HG03378 (cell line): ENCODE measurements around the gene GNAO1.
A peak's percentile ranks its signal among the peaks of the same experiment; 100 is the strongest.

ENCODE experiments used
- ATAC-seq: cut with Tn5 transposase; IDR thresholded peaks from one replicate; pipeline ENCODE4 v1.9.1; 2021; ENCODE audit warnings: mild to moderate bottlenecking, moderate library complexity; ENCODE audit not compliant: unreplicated experiment

GNAO1 gene

GRCh38 chr16:56263711-56264608 lies 72.7 kb downstream of the GNAO1 start:
- ATAC-seq, result no peak

- ATAC-seq, result no peak
These were observed 73.3 kb downstream of the GNAO1 start for GRCh38 chr16:56264609-56264972.

GRCh38 chr16:56265184-56265583 lies 73.9 kb downstream of the GNAO1 start:
- ATAC-seq, result no peak

- ATAC-seq, result no peak
These were observed 74.5 kb downstream of the GNAO1 start for GRCh38 chr16:56265746-56266145.

GRCh38 chr16:56266641-56267607 lies 75.6 kb downstream of the GNAO1 start:
- ATAC-seq, result no peak

- ATAC-seq, result no peak
These were observed 76.6 kb downstream of the GNAO1 start for GRCh38 chr16:56267888-56268287.

GRCh38 chr16:56268799-56269198 lies 77.5 kb downstream of the GNAO1 start:
- ATAC-seq, result no peak

GRCh38 chr16:56269281-56269680 lies 78.0 kb downstream of the GNAO1 start:
- ATAC-seq, result no peak

GRCh38 chr16:56269811-56270684 lies 78.8 kb downstream of the GNAO1 start:
- no peak for ATAC-seq

GRCh38 chr16:56270828-56271227 lies 79.5 kb downstream of the GNAO1 start:
- ATAC-seq, result no peak

- no peak for ATAC-seq
These were observed 81.2 kb downstream of the GNAO1 start for GRCh38 chr16:56272583-56272894.

GRCh38 chr16:56273615-56274014 lies 82.3 kb downstream of the GNAO1 start:
- ATAC-seq, result no peak

- no peak for ATAC-seq
These were observed 83.1 kb downstream of the GNAO1 start for GRCh38 chr16:56274369-56274768.

GRCh38 chr16:56275076-56275475 lies 83.8 kb downstream of the GNAO1 start:
- ATAC-seq, result no peak

GRCh38 chr16:56275801-56276200 lies 84.5 kb downstream of the GNAO1 start:
- no peak for ATAC-seq

- ATAC-seq, result no peak
These were observed 85.8 kb downstream of the GNAO1 start for GRCh38 chr16:56277075-56277474.

GRCh38 chr16:56278196-56278855 lies 87.0 kb downstream of the GNAO1 start:
- ATAC-seq, result no peak

- peak; percentile 71 for ATAC-seq
These were observed 87.8 kb downstream of the GNAO1 start for GRCh38 chr16:56279132-56279531.

GRCh38 chr16:56279914-56280313 lies 88.6 kb downstream of the GNAO1 start:
- no peak for ATAC-seq

GRCh38 chr16:56281249-56281805 lies 90.0 kb downstream of the GNAO1 start:
- ATAC-seq, result no peak
